Lung (tissue), 12 donors: Measurements from ENCODE around the gene BCL11A. TPM values are rescaled to one million over a fixed set of nuclear protein-coding genes. Genes with fewer than 3 reads are reported as not detected.

Experiments
- ATAC-seq: fragments of 200-7000 bp; cut with Tn5 transposase; one replicate; pipeline ENCODE4 v1.9.1; 2020; ENCODE audit warnings: moderate number of reproducible peaks; ENCODE audit not compliant: insufficient read depth, low FRiP score
- DNase-seq, 3 donors: peaks; one replicate each; pipeline ENCODE4 v3.0.0-alpha.2; 2013 to 2017
- H3K27ac ChIP-seq, 2 donors: one replicate each; pipeline ENCODE4 v1.5.1; 2013; ENCODE audit warnings: mild to moderate bottlenecking in 2 of 2, moderate library complexity in 2 of 2, control low read depth in 1 of 2, inconsistent platforms in 1 of 2, low read depth in 1 of 2, low read length in 1 of 2
- H3K27me3 ChIP-seq, 3 donors: one replicate each; pipeline ENCODE4 v1.5.1; 2013; ENCODE audit warnings: low read length in 2 of 3; ENCODE audit not compliant: control insufficient read depth in 3 of 3, insufficient read depth in 3 of 3
- H3K36me3 ChIP-seq, 4 donors: one replicate each; pipeline ENCODE4 v1.5.1; 2013; ENCODE audit warnings: low read length in 4 of 4, mild to moderate bottlenecking in 1 of 4, moderate library complexity in 1 of 4; ENCODE audit not compliant: control insufficient read depth in 4 of 4, insufficient read depth in 4 of 4
- H3K4me1 ChIP-seq, 5 donors: one replicate each; pipeline ENCODE4 v1.5.1; 2013; ENCODE audit warnings: low read length in 5 of 5, mild to moderate bottlenecking in 2 of 5, moderate library complexity in 1 of 5; ENCODE audit not compliant: control insufficient read depth in 5 of 5, insufficient read depth in 5 of 5
- H3K4me3 ChIP-seq: one replicate; pipeline ENCODE4 v1.5.1; 2013; ENCODE audit warnings: mild to moderate bottlenecking, control low read depth, moderate library complexity
- H3K9ac ChIP-seq, 2 donors: one replicate each; pipeline ENCODE4 v1.5.1; 2013; ENCODE audit warnings: low read length in 2 of 2, control low read depth in 1 of 2; ENCODE audit not compliant: insufficient read depth in 1 of 2
- H3K9me3 ChIP-seq, 4 donors: one replicate each; pipeline ENCODE4 v1.5.1; 2013; ENCODE audit warnings: low read length in 3 of 4, mild to moderate bottlenecking in 1 of 4, moderate library complexity in 1 of 4; ENCODE audit not compliant: control insufficient read depth in 4 of 4, insufficient read depth in 3 of 4
- CTCF ChIP-seq: IDR thresholded peaks from 2 replicates; pipeline ENCODE4 v1.5.1; 2012; ENCODE audit warnings: mild to moderate bottlenecking; ENCODE audit errors: control extremely low read depth, extremely low read depth
- WGBS, 2 donors: extraction: QIAGEN DNeasy Blood & Tissue Kit; methylation state at CpG; one replicate each; pipeline ENCODE4 v1.1.7; 2013; 5-methylcytosine and 5-hydroxymethylcytosine counted together
- polyA plus RNA-seq, 2 donors: library from polyadenylated mRNA; stranded (reverse); fragments of 200-250 nt; gene quantifications; one replicate each; pipeline ENCODE4 v1.2.1, GENCODE V29; 2013
- total RNA-seq, 2 donors: library from RNA; depleted of rRNA in 1 of 2; stranded (reverse); fragments of >200 nt in 1 of 2; gene quantifications; one replicate each; pipeline ENCODE4 v1.2.1, GENCODE V29; 2014 to 2021
- donor health status: control.
- donor health status: control.
- donor health status: Bipolar disorder and iron deficiency.
- donor health status: healthy.
- donor health status: DM: yes; HTN: yes; CAD: no.

The BCL11A gene
- total and polyA plus RNA-seq, 4 donors: 1.5 to 21.1 (median 4.7) TPM

- H3K27ac ChIP-seq: peak overlapping the region in 1 of 2 donors; percentile 72
- TF ChIP-seq CTCF: no peak
- DNase-seq (peak; percentile 45 to 62 (median 50)), ATAC-seq (no peak)
- no peaks in the 10 kb centered on the region for H3K36me3 ChIP-seq
- no peaks in the 10 kb centered on the region for H3K27me3 ChIP-seq
- H3K4me3 ChIP-seq: no peak overlapping the region
- no peaks in the 10 kb centered on the region for H3K9me3 ChIP-seq
- H3K9ac ChIP-seq: no peak overlapping the region
- peaks cover 3 to 29% (median 16%) of the 10 kb centered on the region in 5 donors for H3K4me1 ChIP-seq
- 20 to 33% methylated on average over 7 of the region's 7 CpGs for WGBS, 2 donors
Measured at GRCh38 chr2:60484133-60484645, 69.3 kb downstream of the BCL11A start.

- 68% methylated on average over 3 of the region's 3 CpGs for WGBS, 2 donors
- no peak for TF ChIP-seq CTCF
- DNase-seq (no peak), ATAC-seq (no peak)
- no peak overlapping the region for H3K27ac ChIP-seq
- no peaks in the 10 kb centered on the region for H3K27me3 ChIP-seq
- H3K4me1 ChIP-seq: peaks cover 3 to 32% (median 16%) of the 10 kb centered on the region in 5 donors
- H3K9ac ChIP-seq: no peak overlapping the region
- no peak overlapping the region for H3K4me3 ChIP-seq
- H3K9me3 ChIP-seq: no peaks in the 10 kb centered on the region
- H3K36me3 ChIP-seq: no peaks in the 10 kb centered on the region
Measured at GRCh38 chr2:60483401-60483800, 70.1 kb downstream of the BCL11A start.

GRCh38 chr2:60482222-60482621 is 71.2 kb downstream of the BCL11A start:
- Histone ChIP-seq H3K27ac (no peak overlapping the region), H3K4me3 (no peak overlapping the region), H3K27me3 (no peaks in the 10 kb centered on the region), H3K36me3 (no peaks in the 10 kb centered on the region), H3K9ac (no peak overlapping the region), H3K9me3 (no peaks in the 10 kb centered on the region), H3K4me1 (peaks cover 3 to 32% (median 16%) of the 10 kb centered on the region in 5 donors)
- TF ChIP-seq CTCF: no peak
- DNase-seq (no peak), ATAC-seq (no peak)
- WGBS, 2 donors: 22 to 31% methylated on average over 6 of the region's 6 CpGs

- 83% methylated on average over 6 of the region's 6 CpGs for WGBS, 2 donors
- H3K4me1 ChIP-seq: peaks cover 3 to 36% (median 23%) of the 10 kb centered on the region in 5 donors
- no peaks in the 10 kb centered on the region for H3K36me3 ChIP-seq
- H3K9me3 ChIP-seq: no peaks in the 10 kb centered on the region
- H3K9ac ChIP-seq: no peak overlapping the region
- H3K27ac ChIP-seq: no peak overlapping the region
- ATAC-seq (no peak), DNase-seq (no peak)
- TF ChIP-seq CTCF: no peak
- no peak overlapping the region for H3K4me3 ChIP-seq
- H3K27me3 ChIP-seq: no peaks in the 10 kb centered on the region
Measured at GRCh38 chr2:60481257-60481656, 72.2 kb downstream of the BCL11A start.
